Testis (tissue), 2 donors: ENCODE results near the gene MTARC1.

Source experiments
- POLR2A ChIP-seq: fragments of 450-650 bp; IDR thresholded peaks from one replicate; pipeline ENCODE4 v1.6.1; 2017; ENCODE audit warnings: antibody characterized with exemption, mild to moderate bottlenecking, moderate library complexity
- TF ChIP-seq, protein P1 (sequence below), 3 experiments: fragments of 450-650 bp in 2 of 3; fragments of 200-600 bp in 1 of 3; sonication (generic) in 1 of 3; IDR thresholded peaks; one replicate each; pipeline ENCODE4 v1.5.1; 2016 to 2019; ENCODE audit warnings: antibody characterized with exemption in 3 of 3, mild to moderate bottlenecking in 2 of 3, moderate library complexity in 1 of 3

- TF ChIP-seq POLR2A: no peak
- TF ChIP-seq, protein P1, sequence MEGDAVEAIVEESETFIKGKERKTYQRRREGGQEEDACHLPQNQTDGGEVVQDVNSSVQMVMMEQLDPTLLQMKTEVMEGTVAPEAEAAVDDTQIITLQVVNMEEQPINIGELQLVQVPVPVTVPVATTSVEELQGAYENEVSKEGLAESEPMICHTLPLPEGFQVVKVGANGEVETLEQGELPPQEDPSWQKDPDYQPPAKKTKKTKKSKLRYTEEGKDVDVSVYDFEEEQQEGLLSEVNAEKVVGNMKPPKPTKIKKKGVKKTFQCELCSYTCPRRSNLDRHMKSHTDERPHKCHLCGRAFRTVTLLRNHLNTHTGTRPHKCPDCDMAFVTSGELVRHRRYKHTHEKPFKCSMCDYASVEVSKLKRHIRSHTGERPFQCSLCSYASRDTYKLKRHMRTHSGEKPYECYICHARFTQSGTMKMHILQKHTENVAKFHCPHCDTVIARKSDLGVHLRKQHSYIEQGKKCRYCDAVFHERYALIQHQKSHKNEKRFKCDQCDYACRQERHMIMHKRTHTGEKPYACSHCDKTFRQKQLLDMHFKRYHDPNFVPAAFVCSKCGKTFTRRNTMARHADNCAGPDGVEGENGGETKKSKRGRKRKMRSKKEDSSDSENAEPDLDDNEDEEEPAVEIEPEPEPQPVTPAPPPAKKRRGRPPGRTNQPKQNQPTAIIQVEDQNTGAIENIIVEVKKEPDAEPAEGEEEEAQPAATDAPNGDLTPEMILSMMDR (IDR thresholded peaks at IDR 0.05): peak; percentile 41 to 90 (median 70)
These were observed 16.9 kb downstream of the MTARC1 start for GRCh38 chr1:220803401-220804201.
